RPMI7951 (cell line): Measurements from ENCODE around the gene GLS. TPM values are rescaled to one million over a fixed set of nuclear protein-coding genes. Genes with fewer than 3 reads are reported as not detected.
A peak's percentile ranks its signal among the peaks of the same experiment; 100 is the strongest.
"Not testable (repeated sequence)": the region's sequence is repeated elsewhere in the genome, so short reads cannot be mapped to it uniquely, and the experiment has no call there.

ENCODE experiments used
- DNase-seq: peaks from one replicate; pipeline ENCODE4 v3.0.0-alpha.2; 2012; ENCODE audit warnings: low read depth
- total RNA-seq: library from RNA; depleted of rRNA; stranded (reverse); fragments of >200 nt; shearing (Covaris generic); gene quantifications from 2 replicates; pipeline ENCODE4 v1.2.3, GENCODE V29; 2014; rRNA removed

Gene GLS
- total RNA-seq: 108 and 128 TPM in 2 replicates

- DNase-seq: peak; percentile 97
Measured at GRCh38 chr2:190880378-190881083, at the start of gene GLS. Gene GLS, plus strand, starts transcription at chr2:190880821. Its CDS starts 264 bp downstream, at chr2:190881085.

- DNase-seq: no peak
Measured at GRCh38 chr2:190831941-190832340, 48.7 kb upstream of the GLS start.

- no peak for DNase-seq
Measured at GRCh38 chr2:190834890-190835208, 45.8 kb upstream of the GLS start.

- peak; percentile 92 for DNase-seq
Measured at GRCh38 chr2:190835303-190835930, 45.2 kb upstream of the GLS start.

- no peak for DNase-seq
Measured at GRCh38 chr2:190836767-190837166, 43.9 kb upstream of the GLS start.

GRCh38 chr2:190837420-190837819 lies 43.2 kb upstream of the GLS start:
- DNase-seq: peak; percentile 86

- peak; percentile 52 for DNase-seq
Measured at GRCh38 chr2:190837952-190838361, 42.7 kb upstream of the GLS start.

GRCh38 chr2:190838492-190838910 lies 42.1 kb upstream of the GLS start:
- peak; percentile 97 for DNase-seq

- DNase-seq: no peak
Measured at GRCh38 chr2:190840569-190841172, 40.0 kb upstream of the GLS start.

- DNase-seq: peak; percentile 75
Measured at GRCh38 chr2:190841707-190842505, 38.7 kb upstream of the GLS start.

- DNase-seq: no peak
Measured at GRCh38 chr2:190842606-190843104, 38.0 kb upstream of the GLS start.

GRCh38 chr2:190843890-190844699 lies 36.5 kb upstream of the GLS start:
- DNase-seq: peak; percentile 76

- no peak for DNase-seq
Measured at GRCh38 chr2:190844700-190845401, 35.8 kb upstream of the GLS start.

- DNase-seq: no peak
Measured at GRCh38 chr2:190846746-190847145, 33.9 kb upstream of the GLS start.

- no peak for DNase-seq
Measured at GRCh38 chr2:190847504-190848081, 33.0 kb upstream of the GLS start.

- DNase-seq: peak; percentile 85
Measured at GRCh38 chr2:190849774-190850173, 30.8 kb upstream of the GLS start.

GRCh38 chr2:190853022-190853421 lies 27.6 kb upstream of the GLS start:
- not testable (repeated sequence) for DNase-seq

GRCh38 chr2:190853531-190854383 lies 26.9 kb upstream of the GLS start:
- DNase-seq: no peak

- DNase-seq: no peak
Measured at GRCh38 chr2:190854726-190855125, 25.9 kb upstream of the GLS start.
